Stimulated activated memory B cell treated with anti-CD40 and anti-IgM and Interleukin-4, amounts not matched to agents 10 μg/mL and 1 μg/mL and 100 μg/mL, for 72 hours (primary cell): ENCODE measurements around the gene ARHGAP26.
A peak's percentile ranks its signal among the peaks of the same experiment; 100 is the strongest.

Source experiments
- ATAC-seq: fragments of 150-1000 bp; cut with Tn5 transposase; 2 replicates; pipeline ENCODE4 v1.10.0; 2021
- H3K27ac Mint-ChIP-seq: one replicate; pipeline ENCODE4 v1.8.0; 2022; ENCODE audit warnings: mild to moderate bottlenecking, mixed read lengths
- H3K27me3 Mint-ChIP-seq: one replicate; pipeline ENCODE4 v1.8.0; 2022; ENCODE audit warnings: mixed read lengths
- H3K36me3 Mint-ChIP-seq: one replicate; pipeline ENCODE4 v1.8.0; 2022; ENCODE audit warnings: mixed read lengths
- H3K4me1 Mint-ChIP-seq: one replicate; pipeline ENCODE4 v1.8.0; 2022; ENCODE audit warnings: mixed read lengths
- H3K4me3 Mint-ChIP-seq: one replicate; pipeline ENCODE4 v1.8.0; 2022; ENCODE audit warnings: mild to moderate bottlenecking, moderate library complexity, mixed read lengths
- H3K9me3 Mint-ChIP-seq: one replicate; pipeline ENCODE4 v1.8.0; 2022; ENCODE audit warnings: mixed read lengths

ARHGAP26 gene

DNA sequence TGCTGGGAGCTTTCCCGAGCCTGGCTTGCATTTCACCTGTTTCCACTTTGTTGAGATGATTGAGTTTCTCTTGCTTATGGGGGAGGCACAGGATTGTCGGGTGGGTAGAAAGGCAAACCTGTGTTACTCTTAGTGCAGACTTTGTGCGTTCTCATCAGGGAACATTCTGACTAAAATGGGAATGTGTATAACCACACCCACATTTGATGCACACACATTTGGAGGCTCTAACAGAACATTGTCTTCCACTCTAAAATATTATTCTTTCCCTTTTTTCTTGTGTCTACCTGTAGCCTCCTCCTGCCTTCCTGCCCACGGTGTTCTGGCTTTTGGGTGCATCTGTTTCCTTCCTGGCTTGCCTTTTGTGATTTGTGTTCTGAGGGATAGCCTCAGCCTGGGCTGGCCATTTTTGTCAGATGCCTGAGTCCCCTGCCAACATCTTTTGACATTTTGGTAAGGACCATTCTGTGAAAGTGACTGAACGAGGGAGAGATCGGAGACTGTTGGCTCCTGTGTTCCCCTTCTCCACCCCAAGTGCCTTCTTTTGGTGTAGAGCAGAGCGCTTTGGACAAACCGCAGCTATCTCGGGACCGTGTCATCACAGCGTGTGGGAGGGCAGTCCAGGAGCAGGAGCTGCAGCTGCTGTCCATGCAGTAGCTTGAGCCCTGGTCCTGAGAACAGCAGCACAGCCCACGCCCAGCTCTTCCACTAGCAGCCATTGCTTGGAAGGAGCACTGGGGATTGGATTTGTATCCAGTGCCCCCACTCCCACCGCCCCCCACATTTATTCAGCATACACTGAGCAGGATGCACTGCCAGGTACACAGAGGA, 101.4 kb downstream of the ARHGAP26 start:
- Mint-ChIP-seq H3K9me3 (no peaks in the 10 kb centered on the region), H3K27ac (no peak overlapping the region), H3K4me3 (no peak overlapping the region), H3K27me3 (no peaks in the 10 kb centered on the region), H3K4me1 (peaks cover 14% of the 10 kb centered on the region), H3K36me3 (no peaks in the 10 kb centered on the region)
- no peak for ATAC-seq

DNA sequence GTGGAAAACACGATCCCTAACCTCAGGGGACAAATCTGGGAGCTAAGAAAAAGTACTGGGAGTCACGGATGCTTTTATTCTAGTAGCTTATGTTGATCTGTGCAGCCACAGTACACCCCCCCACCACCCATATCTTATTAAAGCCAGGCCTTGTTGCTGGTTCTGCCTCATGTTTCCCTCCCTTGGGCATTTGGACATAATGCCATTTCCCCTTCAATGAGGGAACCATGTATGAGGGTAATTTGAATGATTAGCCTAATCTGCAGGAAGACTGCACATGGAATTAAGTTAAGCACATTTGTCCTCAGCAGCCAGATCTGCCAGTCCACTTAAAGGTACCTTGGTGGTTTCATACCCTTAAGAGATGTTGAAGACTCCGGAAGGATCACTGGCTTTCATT, 102.0 kb downstream of the ARHGAP26 start:
- no peaks in the 10 kb centered on the region for H3K27me3 Mint-ChIP-seq
- no peaks in the 10 kb centered on the region for H3K9me3 Mint-ChIP-seq
- H3K4me1 Mint-ChIP-seq: peaks cover 8% of the 10 kb centered on the region
- H3K4me3 Mint-ChIP-seq: no peak overlapping the region
- H3K36me3 Mint-ChIP-seq: no peaks in the 10 kb centered on the region
- no peak overlapping the region for H3K27ac Mint-ChIP-seq
- no peak for ATAC-seq

DNA sequence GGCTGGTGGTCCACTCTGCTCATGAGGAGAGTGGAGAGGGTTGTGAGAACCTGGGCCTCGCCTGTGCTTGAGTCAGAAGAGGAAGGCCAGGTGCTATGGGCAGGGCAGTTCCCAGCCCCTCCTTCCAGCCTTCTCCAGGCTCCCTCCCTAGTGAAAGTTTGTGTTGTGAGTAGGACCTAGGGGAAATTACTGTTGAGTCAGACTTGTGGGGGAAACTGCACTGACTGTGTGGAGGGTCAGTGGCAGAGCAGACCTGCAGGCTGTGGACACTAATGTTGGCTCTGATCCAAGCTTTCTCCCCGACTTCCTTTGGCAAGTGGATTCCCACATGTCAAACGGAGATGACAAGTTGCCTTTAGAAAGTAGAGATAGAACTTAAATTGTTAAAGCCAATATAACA, 102.6 kb downstream of the ARHGAP26 start:
- Mint-ChIP-seq H3K4me1 (peaks cover 6% of the 10 kb centered on the region), H3K36me3 (no peaks in the 10 kb centered on the region), H3K4me3 (no peak overlapping the region)

DNA sequence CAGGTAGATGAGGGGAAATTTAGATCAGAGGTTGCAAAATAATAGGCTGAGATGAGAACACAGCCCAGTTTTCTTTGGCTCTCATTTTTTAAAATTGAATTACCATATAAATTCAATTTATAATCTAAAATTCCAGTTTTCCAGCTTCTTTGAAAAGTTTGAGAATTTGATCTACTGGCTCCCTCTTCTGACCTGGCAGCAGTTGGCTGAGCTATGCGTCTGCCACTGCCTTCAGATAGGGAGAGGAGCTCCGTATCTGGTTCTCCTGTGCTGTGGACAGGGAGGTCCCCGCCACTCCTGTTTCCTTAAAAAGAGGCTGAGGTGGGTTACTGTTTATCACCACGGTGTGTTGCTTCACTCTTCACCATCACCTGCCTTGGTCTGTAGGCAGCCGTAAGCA, 103.7 kb downstream of the ARHGAP26 start:
- no peaks in the 10 kb centered on the region for H3K36me3 Mint-ChIP-seq
- no peaks in the 10 kb centered on the region for H3K4me1 Mint-ChIP-seq
- no peak overlapping the region for H3K27ac Mint-ChIP-seq
- no peaks in the 10 kb centered on the region for H3K9me3 Mint-ChIP-seq
- ATAC-seq: no peak
- H3K27me3 Mint-ChIP-seq: no peaks in the 10 kb centered on the region
- no peak overlapping the region for H3K4me3 Mint-ChIP-seq

More for the DNA sequence above, 102.6 kb downstream of the ARHGAP26 start:
- no peaks in the 10 kb centered on the region for H3K27me3 Mint-ChIP-seq
- H3K9me3 Mint-ChIP-seq: no peaks in the 10 kb centered on the region
- no peak overlapping the region for H3K27ac Mint-ChIP-seq
- no peak for ATAC-seq

DNA sequence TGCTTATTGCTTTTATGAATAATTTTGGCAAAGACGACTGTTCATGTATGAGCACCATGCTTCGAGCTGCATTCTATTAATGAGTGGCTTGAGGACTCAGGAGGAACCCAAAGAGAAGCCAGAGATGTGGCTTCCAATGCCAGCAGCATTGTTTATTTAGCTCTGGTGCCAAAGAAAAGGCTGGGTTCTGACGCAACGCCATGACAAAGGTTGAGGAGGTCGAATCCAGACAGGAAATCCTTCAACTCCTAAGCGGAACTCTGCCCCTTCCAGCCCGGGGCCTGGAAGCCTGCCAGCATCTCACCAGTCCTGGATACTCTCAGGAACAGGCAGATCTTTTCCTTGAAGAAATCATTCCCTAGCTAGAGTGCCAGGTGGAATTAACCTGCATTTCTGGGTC, 104.4 kb downstream of the ARHGAP26 start:
- Mint-ChIP-seq H3K27ac (no peak overlapping the region), H3K9me3 (no peaks in the 10 kb centered on the region), H3K27me3 (no peaks in the 10 kb centered on the region), H3K4me1 (no peaks in the 10 kb centered on the region), H3K36me3 (no peaks in the 10 kb centered on the region), H3K4me3 (no peak overlapping the region)
- no peak for ATAC-seq

DNA sequence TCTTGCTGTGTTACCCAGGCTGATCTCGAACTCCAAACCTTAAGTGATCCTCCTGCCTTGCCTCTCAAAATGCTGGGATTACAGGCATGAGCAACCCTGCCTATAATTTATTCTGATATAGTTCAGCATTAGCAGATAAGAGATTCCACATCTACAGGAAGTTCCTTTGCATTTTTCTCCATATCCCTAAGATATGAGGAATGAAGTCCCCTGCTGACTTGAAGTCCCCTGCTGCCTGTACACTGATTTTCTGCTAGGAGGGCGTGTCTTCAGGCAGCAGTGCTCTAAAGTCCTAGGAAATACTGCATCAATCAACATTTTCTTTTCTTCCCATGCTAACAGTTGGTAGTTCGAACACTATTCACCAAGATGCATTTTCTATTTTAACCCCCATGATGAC, 105.8 kb downstream of the ARHGAP26 start:
- no peak overlapping the region for H3K27ac Mint-ChIP-seq
- H3K36me3 Mint-ChIP-seq: no peaks in the 10 kb centered on the region

DNA sequence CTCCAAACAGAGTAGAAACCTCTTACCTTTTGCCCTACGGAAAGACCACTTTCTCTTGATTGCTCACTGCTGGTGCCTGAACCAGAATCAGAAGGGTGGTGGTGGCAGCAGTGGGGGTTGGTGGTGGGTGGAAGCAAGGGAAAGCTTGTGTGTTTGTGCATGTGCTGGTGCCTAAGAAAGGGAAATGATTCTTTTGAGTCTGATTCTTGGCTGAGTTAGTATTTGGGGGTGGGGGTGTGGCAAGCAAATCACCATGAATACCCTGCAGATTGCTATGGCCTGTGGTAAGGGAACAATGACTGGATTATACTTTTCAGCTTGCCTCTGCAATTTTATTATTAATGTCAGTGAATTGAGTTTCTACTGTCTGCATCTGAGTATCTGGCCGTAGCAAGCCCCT, 106.6 kb downstream of the ARHGAP26 start:
- H3K4me1 Mint-ChIP-seq: peaks cover 7% of the 10 kb centered on the region
- H3K27ac Mint-ChIP-seq: no peak overlapping the region
- H3K4me3 Mint-ChIP-seq: no peak overlapping the region
- no peaks in the 10 kb centered on the region for H3K27me3 Mint-ChIP-seq
- H3K9me3 Mint-ChIP-seq: no peaks in the 10 kb centered on the region
- no peak for ATAC-seq
- H3K36me3 Mint-ChIP-seq: no peaks in the 10 kb centered on the region

More for the DNA sequence above, 105.8 kb downstream of the ARHGAP26 start:
- no peak for ATAC-seq
- peaks cover 3% of the 10 kb centered on the region for H3K4me1 Mint-ChIP-seq
- no peak overlapping the region for H3K4me3 Mint-ChIP-seq
- H3K27me3 Mint-ChIP-seq: no peaks in the 10 kb centered on the region
- H3K9me3 Mint-ChIP-seq: no peaks in the 10 kb centered on the region

DNA sequence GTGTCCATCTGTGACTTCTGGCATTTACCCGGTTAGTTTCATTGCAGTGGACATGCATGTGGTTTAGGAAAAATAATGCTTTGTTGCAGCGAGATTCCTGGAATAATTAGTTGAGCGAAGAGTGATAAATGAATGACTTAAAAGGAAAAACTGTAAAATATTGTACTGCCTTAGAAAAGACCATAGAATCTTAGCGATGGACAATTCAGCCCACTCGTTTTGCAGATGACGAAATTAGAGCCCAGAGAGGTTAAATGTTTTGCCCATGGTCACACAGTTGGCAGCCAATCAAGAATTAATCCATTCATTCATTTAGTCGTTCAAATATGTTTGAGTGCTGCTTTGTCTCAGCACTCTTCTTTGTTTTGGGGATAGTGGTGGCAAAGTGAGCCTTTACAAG, 107.9 kb downstream of the ARHGAP26 start:
- Mint-ChIP-seq H3K36me3 (no peaks in the 10 kb centered on the region), H3K27me3 (no peaks in the 10 kb centered on the region), H3K4me3 (no peak overlapping the region), H3K9me3 (no peaks in the 10 kb centered on the region), H3K27ac (no peak overlapping the region), H3K4me1 (peaks cover 7% of the 10 kb centered on the region)
- no peak for ATAC-seq

DNA sequence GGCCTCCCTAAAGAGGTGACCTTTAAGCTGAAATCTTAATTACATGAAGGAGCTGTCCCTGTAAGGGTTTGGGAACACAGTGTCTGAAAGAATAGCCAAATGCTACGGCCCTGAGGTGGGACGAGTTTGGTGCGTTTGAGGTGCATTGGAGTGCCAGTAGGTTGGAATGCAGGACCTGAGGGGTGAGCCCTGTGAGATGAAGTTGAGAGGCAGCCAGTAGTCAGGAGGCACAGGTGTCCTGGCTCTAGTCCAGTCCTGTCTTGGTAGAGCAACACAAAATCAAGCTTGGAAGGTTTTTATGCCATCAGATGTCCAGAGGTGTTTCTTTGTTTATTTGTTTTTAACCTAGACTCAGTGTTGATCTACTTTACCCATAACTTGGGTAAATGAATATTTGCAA, 108.5 kb downstream of the ARHGAP26 start:
- no peak for ATAC-seq
- H3K4me3 Mint-ChIP-seq: no peak overlapping the region
- H3K27ac Mint-ChIP-seq: no peak overlapping the region
- H3K27me3 Mint-ChIP-seq: no peaks in the 10 kb centered on the region
- H3K4me1 Mint-ChIP-seq: peaks cover 7% of the 10 kb centered on the region
- no peaks in the 10 kb centered on the region for H3K9me3 Mint-ChIP-seq
- H3K36me3 Mint-ChIP-seq: no peaks in the 10 kb centered on the region

DNA sequence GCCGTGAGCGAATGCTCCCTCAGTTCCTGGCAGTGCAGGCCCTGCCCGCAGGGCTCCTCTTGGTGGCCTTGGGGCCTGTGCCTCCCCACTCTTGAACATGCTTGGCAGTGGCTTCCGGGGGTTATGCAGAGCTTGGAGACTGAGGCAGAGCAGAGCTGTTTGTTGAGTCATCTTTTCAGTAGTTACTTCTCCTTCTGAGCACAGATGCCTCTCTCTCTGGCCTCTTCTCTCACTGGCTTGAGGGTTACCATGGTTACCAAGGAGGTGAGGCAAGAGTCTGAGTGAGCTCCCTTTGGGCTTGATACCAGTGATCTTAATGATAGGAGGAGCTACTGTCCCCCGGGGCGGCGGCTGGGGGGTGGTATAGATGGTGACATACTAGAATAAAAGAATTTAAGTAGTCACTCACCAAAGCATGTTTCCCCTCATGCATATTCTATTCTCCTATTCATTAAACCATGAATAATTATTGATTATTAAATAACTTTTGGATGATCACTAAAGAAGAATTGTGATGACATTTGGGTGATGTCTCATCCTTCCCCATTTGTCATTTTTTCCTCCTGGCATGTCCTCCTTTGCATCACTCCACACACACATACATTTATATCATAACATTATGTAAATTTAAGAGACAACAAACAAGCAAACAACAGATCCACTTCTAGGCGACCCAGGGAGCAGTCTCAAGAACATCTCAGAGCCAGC, 111.1 kb downstream of the ARHGAP26 start:
- no peaks in the 10 kb centered on the region for H3K9me3 Mint-ChIP-seq
- no peaks in the 10 kb centered on the region for H3K36me3 Mint-ChIP-seq
- peaks cover 7% of the 10 kb centered on the region for H3K4me1 Mint-ChIP-seq
- H3K27me3 Mint-ChIP-seq: no peaks in the 10 kb centered on the region
- no peak overlapping the region for H3K4me3 Mint-ChIP-seq
- peak; percentile 73 for ATAC-seq
- H3K27ac Mint-ChIP-seq: no peak overlapping the region

DNA sequence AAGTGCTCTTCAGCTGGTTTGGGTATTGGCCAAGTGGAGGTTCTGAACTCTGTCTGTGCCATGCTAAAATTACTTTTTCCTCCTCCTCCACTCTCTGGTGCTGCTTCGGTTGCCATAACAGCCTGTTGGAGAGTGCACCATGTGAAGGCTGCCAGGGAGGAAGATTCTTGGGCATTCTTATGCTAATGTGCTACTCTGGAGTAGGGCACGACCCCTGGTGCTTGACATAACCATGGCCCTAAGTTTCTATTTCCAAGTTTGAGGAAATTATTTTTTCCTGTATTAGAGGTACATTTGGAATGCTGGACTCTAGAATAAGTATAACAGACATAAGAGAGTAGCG, 111.6 kb downstream of the ARHGAP26 start:
- no peaks in the 10 kb centered on the region for H3K27me3 Mint-ChIP-seq
- peaks cover 7% of the 10 kb centered on the region for H3K4me1 Mint-ChIP-seq
- no peaks in the 10 kb centered on the region for H3K9me3 Mint-ChIP-seq
- H3K4me3 Mint-ChIP-seq: no peak overlapping the region
- H3K27ac Mint-ChIP-seq: no peak overlapping the region
- no peaks in the 10 kb centered on the region for H3K36me3 Mint-ChIP-seq
- ATAC-seq: no peak

DNA sequence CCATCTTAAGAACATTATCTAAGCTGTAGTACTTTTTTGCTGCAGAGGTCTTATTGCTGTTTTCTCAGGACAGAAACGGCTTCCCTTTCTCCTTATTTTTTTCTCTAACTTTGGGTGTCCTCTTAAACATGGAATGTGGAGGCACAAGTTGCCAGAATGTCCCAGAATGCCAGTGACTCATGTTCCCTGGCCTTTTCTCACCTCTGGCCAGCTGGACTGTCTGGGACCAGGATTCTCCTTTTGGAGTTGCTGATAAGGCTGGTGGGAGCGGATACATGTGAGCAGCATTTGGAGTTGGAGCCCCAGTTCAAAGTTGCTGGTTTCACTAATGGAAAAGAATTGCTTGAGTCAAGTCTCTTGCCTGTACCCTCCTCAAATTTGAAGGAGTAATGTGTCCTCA, 112.8 kb downstream of the ARHGAP26 start:
- H3K36me3 Mint-ChIP-seq: no peaks in the 10 kb centered on the region
- H3K9me3 Mint-ChIP-seq: no peaks in the 10 kb centered on the region
- H3K4me1 Mint-ChIP-seq: peaks cover 7% of the 10 kb centered on the region
- no peak overlapping the region for H3K27ac Mint-ChIP-seq
- no peak for ATAC-seq
- H3K4me3 Mint-ChIP-seq: no peak overlapping the region
- no peaks in the 10 kb centered on the region for H3K27me3 Mint-ChIP-seq

DNA sequence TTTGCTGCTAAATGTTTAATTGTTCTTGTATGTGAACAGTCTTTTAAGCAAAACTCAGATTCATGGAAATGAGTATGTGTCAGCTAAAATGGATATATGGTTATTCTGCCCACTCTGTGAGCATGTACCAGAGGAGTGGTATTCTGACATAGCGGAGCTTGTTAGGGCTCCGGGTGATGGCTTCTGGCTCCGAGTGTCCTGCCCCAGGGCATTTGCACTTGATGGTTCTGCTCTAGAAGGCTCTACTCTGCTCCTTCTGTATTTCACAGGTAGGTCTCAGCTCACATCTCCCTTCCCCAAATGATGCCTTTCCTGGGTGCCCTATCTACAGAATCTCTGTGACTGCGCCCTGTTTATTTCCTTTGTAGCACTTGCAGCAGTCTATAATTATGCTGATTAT, 113.3 kb downstream of the ARHGAP26 start:
- no peaks in the 10 kb centered on the region for H3K27me3 Mint-ChIP-seq
- H3K36me3 Mint-ChIP-seq: no peaks in the 10 kb centered on the region
- H3K4me1 Mint-ChIP-seq: peaks cover 7% of the 10 kb centered on the region
- H3K9me3 Mint-ChIP-seq: no peaks in the 10 kb centered on the region
- no peak overlapping the region for H3K27ac Mint-ChIP-seq
- no peak overlapping the region for H3K4me3 Mint-ChIP-seq
- no peak for ATAC-seq

DNA sequence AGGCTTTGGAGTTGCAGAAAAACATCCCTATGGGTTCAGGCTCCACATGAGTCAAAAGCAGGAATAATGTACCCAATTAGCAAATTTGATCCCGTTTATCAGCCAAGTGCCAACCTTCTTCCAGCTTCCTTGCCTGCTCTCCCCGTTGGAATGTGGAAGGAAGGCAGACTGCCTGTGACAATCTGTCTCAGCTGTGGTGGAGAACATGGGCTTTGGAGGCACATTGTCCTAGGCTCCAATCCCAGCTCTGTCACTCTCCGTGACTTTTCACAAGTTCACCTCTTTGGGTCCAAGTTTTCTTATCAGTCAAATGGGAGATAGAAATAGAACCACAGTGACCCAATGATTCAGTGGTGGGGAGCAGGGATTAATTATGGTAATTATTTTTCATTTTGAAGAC, 113.9 kb downstream of the ARHGAP26 start:
- H3K36me3 Mint-ChIP-seq: no peaks in the 10 kb centered on the region
- H3K4me1 Mint-ChIP-seq: peaks cover 7% of the 10 kb centered on the region
- ATAC-seq: no peak
- H3K4me3 Mint-ChIP-seq: no peak overlapping the region
- H3K27me3 Mint-ChIP-seq: no peaks in the 10 kb centered on the region
- no peaks in the 10 kb centered on the region for H3K9me3 Mint-ChIP-seq
- no peak overlapping the region for H3K27ac Mint-ChIP-seq

DNA sequence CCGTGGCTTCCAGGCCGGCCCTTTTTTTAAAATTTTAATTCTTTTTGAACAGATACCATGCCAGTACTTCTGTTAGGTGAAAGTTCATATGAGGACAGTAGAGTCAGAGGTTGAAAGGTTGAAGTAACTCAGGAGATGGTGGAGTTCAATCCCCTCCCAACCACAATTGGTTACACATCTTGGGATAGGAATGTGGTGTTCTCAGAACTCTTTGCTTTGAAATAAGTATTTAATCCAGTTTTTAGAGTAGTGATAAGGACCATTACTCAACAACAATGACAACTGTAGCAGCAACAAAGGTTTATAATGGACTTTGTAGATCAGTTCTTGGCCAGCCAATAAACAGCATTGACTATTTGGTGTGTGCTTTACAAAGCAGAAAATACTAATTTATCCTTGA, 116.0 kb downstream of the ARHGAP26 start:
- no peaks in the 10 kb centered on the region for H3K9me3 Mint-ChIP-seq
- no peak overlapping the region for H3K27ac Mint-ChIP-seq
- no peaks in the 10 kb centered on the region for H3K27me3 Mint-ChIP-seq
- ATAC-seq: no peak
- no peak overlapping the region for H3K4me3 Mint-ChIP-seq
- H3K36me3 Mint-ChIP-seq: no peaks in the 10 kb centered on the region
- peaks cover under 1% of the 10 kb centered on the region for H3K4me1 Mint-ChIP-seq

DNA sequence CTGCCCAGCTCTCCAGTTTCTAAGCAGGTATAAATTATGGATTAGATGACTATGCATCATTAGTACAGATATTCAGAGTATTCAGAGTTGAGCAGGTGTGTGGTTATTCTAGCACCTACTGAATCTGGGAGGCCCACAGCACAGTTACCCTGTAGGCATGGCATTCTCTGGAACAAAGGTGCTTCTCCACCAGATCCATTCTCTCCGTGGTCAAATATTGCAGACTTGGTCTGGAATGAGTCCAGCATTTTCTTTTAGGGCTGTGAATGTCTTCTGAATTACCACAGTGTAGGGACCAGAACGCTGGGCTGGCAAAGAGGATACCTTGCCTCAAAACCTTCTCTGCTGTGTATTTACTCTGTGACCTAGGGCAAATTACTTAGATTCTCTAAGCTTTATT, 116.8 kb downstream of the ARHGAP26 start:
- Mint-ChIP-seq H3K4me1 (no peaks in the 10 kb centered on the region), H3K9me3 (no peaks in the 10 kb centered on the region), H3K27me3 (no peaks in the 10 kb centered on the region), H3K27ac (no peak overlapping the region), H3K4me3 (no peak overlapping the region), H3K36me3 (no peaks in the 10 kb centered on the region)
- no peak for ATAC-seq
